ENCODE measurements around the gene HECW1.

GRCh38 chr7:43517464-43517863, 405.0 kb downstream of the HECW1 start:
- TF ChIP-seq REST (IDR thresholded peaks at IDR 0.05; ENCODE audit: insufficient read depth in 1 of 2, low read depth in 2 of 2, low read length in 2 of 2) (no peak), TAF1 (IDR thresholded peaks at IDR 0.05; ENCODE audit: borderline replicate concordance, insufficient read depth, low read length) (no peak), POLR2AphosphoS5 (IDR thresholded peaks at IDR 0.05; ENCODE audit: low read depth, low read length) (no peak), SIN3A (IDR thresholded peaks at IDR 0.05; ENCODE audit: borderline replicate concordance, insufficient read depth, low read length) (no peak)
